Peyer's patch (tissue), 4 donors: Measurements from ENCODE around the gene CRLF1.

Experiments
- CTCF ChIP-seq, 6 experiments: fragments of 450-650 bp in 4 of 6; fragments of 200-600 bp in 2 of 6; sonication (generic) in 1 of 6; IDR thresholded peaks; one replicate each; pipeline ENCODE4 v1.5.1; 2017 to 2019; ENCODE audit warnings: antibody characterized with exemption in 6 of 6, mild to moderate bottlenecking in 3 of 6, moderate library complexity in 1 of 6
- POLR2A ChIP-seq, 2 donors: fragments of 450-650 bp; IDR thresholded peaks; one replicate each; pipeline ENCODE4 v1.5.1; 2017; ENCODE audit warnings: antibody characterized with exemption in 2 of 2, mild to moderate bottlenecking in 2 of 2, moderate library complexity in 2 of 2

DNA sequence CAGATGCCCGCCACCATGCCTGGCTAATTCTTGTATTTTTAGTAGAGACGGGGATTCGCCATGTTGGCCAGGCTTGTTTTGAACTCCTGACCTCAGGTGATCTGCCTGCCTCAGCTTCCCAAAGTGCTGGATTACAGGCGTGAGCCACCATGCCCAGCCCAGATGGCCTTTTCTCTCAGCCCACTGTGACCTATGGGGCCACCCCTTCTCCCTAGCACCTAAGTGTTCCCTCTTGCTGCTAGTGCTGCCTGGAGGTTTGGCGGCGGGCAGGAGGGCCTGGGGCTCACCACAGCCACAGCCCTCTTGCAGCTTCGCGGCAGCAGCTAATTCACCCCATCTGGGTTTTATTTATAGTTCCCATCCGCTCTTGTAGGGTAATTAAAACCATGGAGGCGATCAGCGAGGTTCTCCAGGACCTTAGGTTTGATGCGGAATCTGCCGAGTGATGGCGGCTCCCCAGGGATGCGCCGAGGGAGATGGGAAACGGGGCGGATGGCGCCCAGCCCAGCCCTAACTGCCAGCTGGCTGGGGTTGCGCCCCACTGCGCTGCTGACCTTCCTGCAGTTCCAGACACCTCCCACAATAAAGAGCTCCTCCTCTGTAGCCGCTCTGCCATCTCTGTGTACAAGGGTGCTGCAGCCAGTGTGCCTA, 14.7 kb downstream of the CRLF1 start:
- TF ChIP-seq CTCF (IDR thresholded peaks at IDR 0.05) (no peak), POLR2A (IDR thresholded peaks at IDR 0.05) (no peak)
